Measurements from ENCODE around the gene OR2A5.
"Not testable (repeated sequence)": the region's sequence is repeated elsewhere in the genome, so short reads cannot be mapped to it uniquely, and the experiment has no call there.

Gene OR2A5

GRCh38 chr7:144024213-144024612, 24.5 kb upstream of the OR2A5 start:
- Mint-ChIP-seq H3K27ac (no peak overlapping the region), H3K4me3 (no peak overlapping the region), H3K27me3 (no peaks in the 10 kb centered on the region), H3K36me3 (ENCODE audit: low read depth) (no peaks in the 10 kb centered on the region), H3K9me3 (no peaks in the 10 kb centered on the region), H3K4me1 (peaks cover 14% of the 10 kb centered on the region)
- ATAC-seq (no peak), DNase-seq (no peak)

GRCh38 chr7:144026203-144026883, 22.4 kb upstream of the OR2A5 start:
- ATAC-seq (no peak), DNase-seq (no peak)
- Mint-ChIP-seq H3K27ac (no peak overlapping the region), H3K4me3 (no peak overlapping the region), H3K36me3 (ENCODE audit: low read depth) (no peaks in the 10 kb centered on the region), H3K27me3 (peaks cover 6% of the 10 kb centered on the region), H3K9me3 (no peaks in the 10 kb centered on the region), H3K4me1 (peaks cover 9% of the 10 kb centered on the region)

GRCh38 chr7:144027070-144027469, 21.7 kb upstream of the OR2A5 start:
- Mint-ChIP-seq H3K27me3 (peaks cover 9% of the 10 kb centered on the region), H3K9me3 (no peaks in the 10 kb centered on the region), H3K27ac (no peak overlapping the region), H3K4me3 (no peak overlapping the region), H3K4me1 (peaks cover 9% of the 10 kb centered on the region), H3K36me3 (ENCODE audit: low read depth) (no peaks in the 10 kb centered on the region)
- no peak for DNase-seq
- ATAC-seq, result no peak

- ATAC-seq (peak; percentile 66), DNase-seq (no peak)
- Mint-ChIP-seq H3K4me3 (no peak overlapping the region), H3K36me3 (ENCODE audit: low read depth) (no peaks in the 10 kb centered on the region), H3K9me3 (no peaks in the 10 kb centered on the region), H3K27me3 (peaks cover 15% of the 10 kb centered on the region), H3K4me1 (peaks cover 9% of the 10 kb centered on the region), H3K27ac (no peak overlapping the region)
These were observed 20.8 kb upstream of the OR2A5 start for GRCh38 chr7:144027974-144028373.

GRCh38 chr7:144028547-144028946, 20.2 kb upstream of the OR2A5 start:
- Mint-ChIP-seq H3K36me3 (ENCODE audit: low read depth) (no peaks in the 10 kb centered on the region), H3K9me3 (no peaks in the 10 kb centered on the region), H3K4me3 (no peak overlapping the region), H3K4me1 (peaks cover 9% of the 10 kb centered on the region), H3K27me3 (peaks cover 16% of the 10 kb centered on the region), H3K27ac (no peak overlapping the region)
- ATAC-seq (no peak), DNase-seq (no peak)

- DNase-seq (no peak), ATAC-seq (no peak)
- Mint-ChIP-seq H3K9me3 (no peaks in the 10 kb centered on the region), H3K27me3 (peaks cover 21% of the 10 kb centered on the region), H3K36me3 (ENCODE audit: low read depth) (no peaks in the 10 kb centered on the region), H3K4me1 (peaks cover 6% of the 10 kb centered on the region), H3K27ac (no peak overlapping the region), H3K4me3 (no peak overlapping the region)
These were observed 16.2 kb upstream of the OR2A5 start for GRCh38 chr7:144032516-144032915.

- Mint-ChIP-seq H3K4me1 (no peaks in the 10 kb centered on the region), H3K4me3 (no peak overlapping the region), H3K27me3 (peaks cover 21% of the 10 kb centered on the region), H3K27ac (no peak overlapping the region), H3K36me3 (ENCODE audit: low read depth) (no peaks in the 10 kb centered on the region), H3K9me3 (no peaks in the 10 kb centered on the region)
- DNase-seq, result no peak
- ATAC-seq, result no peak
These were observed 15.6 kb upstream of the OR2A5 start for GRCh38 chr7:144032985-144033709.

GRCh38 chr7:144035385-144035784, 13.4 kb upstream of the OR2A5 start:
- no peak overlapping the region for H3K4me3 Mint-ChIP-seq
- no peak overlapping the region for H3K27ac Mint-ChIP-seq
- DNase-seq, result no peak
- peaks cover 27% of the 10 kb centered on the region for H3K27me3 Mint-ChIP-seq
- no peaks in the 10 kb centered on the region for H3K36me3 Mint-ChIP-seq (ENCODE audit: low read depth)
- H3K4me1 Mint-ChIP-seq, result no peaks in the 10 kb centered on the region
- no peak for ATAC-seq
- H3K9me3 Mint-ChIP-seq, result no peaks in the 10 kb centered on the region

GRCh38 chr7:144036302-144036885, 12.4 kb upstream of the OR2A5 start:
- Mint-ChIP-seq H3K4me1 (no peaks in the 10 kb centered on the region), H3K27ac (no peak overlapping the region), H3K4me3 (no peak overlapping the region), H3K36me3 (ENCODE audit: low read depth) (no peaks in the 10 kb centered on the region), H3K9me3 (no peaks in the 10 kb centered on the region), H3K27me3 (peaks cover 23% of the 10 kb centered on the region)
- ATAC-seq (no peak), DNase-seq (no peak)

GRCh38 chr7:144037414-144038035, 11.2 kb upstream of the OR2A5 start:
- peaks cover 20% of the 10 kb centered on the region for H3K27me3 Mint-ChIP-seq
- no peaks in the 10 kb centered on the region for H3K4me1 Mint-ChIP-seq
- no peak overlapping the region for H3K4me3 Mint-ChIP-seq
- H3K36me3 Mint-ChIP-seq (ENCODE audit: low read depth), result no peaks in the 10 kb centered on the region
- DNase-seq (no peak), ATAC-seq (no peak)
- H3K9me3 Mint-ChIP-seq, result no peaks in the 10 kb centered on the region
- H3K27ac Mint-ChIP-seq, result no peak overlapping the region

- Mint-ChIP-seq H3K9me3 (no peaks in the 10 kb centered on the region), H3K27me3 (peaks cover 16% of the 10 kb centered on the region), H3K36me3 (ENCODE audit: low read depth) (no peaks in the 10 kb centered on the region), H3K27ac (no peak overlapping the region), H3K4me1 (no peaks in the 10 kb centered on the region), H3K4me3 (no peak overlapping the region)
- DNase-seq, result no peak
- ATAC-seq, result no peak
These were observed 9.9 kb upstream of the OR2A5 start for GRCh38 chr7:144038887-144039286.

- H3K36me3 Mint-ChIP-seq (ENCODE audit: low read depth), result no peaks in the 10 kb centered on the region
- H3K4me1 Mint-ChIP-seq, result no peaks in the 10 kb centered on the region
- peaks cover 6% of the 10 kb centered on the region for H3K27me3 Mint-ChIP-seq
- no peaks in the 10 kb centered on the region for H3K9me3 Mint-ChIP-seq
- no peak overlapping the region for H3K27ac Mint-ChIP-seq
- H3K4me3 Mint-ChIP-seq, result no peak overlapping the region
- ATAC-seq (no peak), DNase-seq (no peak)
These were observed 743 bp downstream of the OR2A5 start for GRCh38 chr7:144049491-144049890.

- H3K27me3 Mint-ChIP-seq, result peaks cover 5% of the 10 kb centered on the region
- no peak overlapping the region for H3K27ac Mint-ChIP-seq
- no peak overlapping the region for H3K4me3 Mint-ChIP-seq
- DNase-seq (no peak), ATAC-seq (no peak)
- H3K36me3 Mint-ChIP-seq (ENCODE audit: low read depth), result no peaks in the 10 kb centered on the region
- no peaks in the 10 kb centered on the region for H3K4me1 Mint-ChIP-seq
- H3K9me3 Mint-ChIP-seq, result no peaks in the 10 kb centered on the region
These were observed 1.3 kb downstream of the OR2A5 start for GRCh38 chr7:144050093-144050492.

- H3K9me3 Mint-ChIP-seq; ATAC-seq; DNase-seq; H3K4me1 Mint-ChIP-seq; H3K36me3 Mint-ChIP-seq (ENCODE audit: low read depth); H3K27me3 Mint-ChIP-seq; H3K4me3 Mint-ChIP-seq; H3K27ac Mint-ChIP-seq: not testable (repeated sequence)
These were observed 2.1 kb downstream of the OR2A5 start for GRCh38 chr7:144050884-144051283.

- H3K27me3 Mint-ChIP-seq, result peaks cover 2% of the 10 kb centered on the region
- no peak for ATAC-seq
- H3K4me3 Mint-ChIP-seq, result no peak overlapping the region
- no peaks in the 10 kb centered on the region for H3K4me1 Mint-ChIP-seq
- no peak for DNase-seq
- no peak overlapping the region for H3K27ac Mint-ChIP-seq
- peaks cover 13% of the 10 kb centered on the region for H3K9me3 Mint-ChIP-seq
- no peaks in the 10 kb centered on the region for H3K36me3 Mint-ChIP-seq (ENCODE audit: low read depth)
These were observed 9.2 kb downstream of the OR2A5 start for GRCh38 chr7:144057954-144058353.

Data from activated naive CD8-positive, alpha-beta T cell treated with anti-CD3 and anti-CD28 coated beads, Interleukin-2, amount 50 U/mL, for 24 hours (primary cell).